Thyroid gland (tissue), 4 donors: ENCODE data around the gene FOXO6.

Experiments used
- CTCF ChIP-seq, 6 experiments: fragments of 200-600 bp in 3 of 6; fragments of 450-650 bp in 3 of 6; sonication (generic) in 3 of 6; IDR thresholded peaks; one replicate each; pipeline ENCODE4 v1.5.1; 2016 to 2019; ENCODE audit warnings: antibody characterized with exemption in 6 of 6, mild to moderate bottlenecking in 2 of 6, inconsistent platforms in 1 of 6, moderate library complexity in 1 of 6
- POLR2A ChIP-seq, 2 donors: fragments of 450-650 bp; IDR thresholded peaks; one replicate each; pipeline ENCODE4 v1.6.1; 2017; ENCODE audit warnings: antibody characterized with exemption in 2 of 2, mild to moderate bottlenecking in 2 of 2, moderate library complexity in 1 of 2

GRCh38 chr1:41328001-41328615, 33.1 kb upstream of the FOXO6 start:
- TF ChIP-seq CTCF (IDR thresholded peaks at IDR 0.05) (no peak), POLR2A (IDR thresholded peaks at IDR 0.05) (no peak)
